Sigmoid colon (tissue), 3 donors: Measurements from ENCODE around the gene SOX10.

Experiments used
- POLR2A ChIP-seq, 2 donors: fragments of 450-650 bp; IDR thresholded peaks; one replicate each; pipeline ENCODE4 v1.6.1; 2016; ENCODE audit warnings: antibody characterized with exemption in 2 of 2, mild to moderate bottlenecking in 2 of 2, moderate library complexity in 2 of 2
- TF ChIP-seq, protein P1 (sequence below), 4 experiments: fragments of 450-650 bp in 3 of 4; fragments of 200-600 bp in 1 of 4; IDR thresholded peaks; one replicate each; pipeline ENCODE4 v1.5.1; 2016 to 2019; ENCODE audit warnings: antibody characterized with exemption in 4 of 4, mild to moderate bottlenecking in 3 of 4, moderate library complexity in 2 of 4

DNA sequence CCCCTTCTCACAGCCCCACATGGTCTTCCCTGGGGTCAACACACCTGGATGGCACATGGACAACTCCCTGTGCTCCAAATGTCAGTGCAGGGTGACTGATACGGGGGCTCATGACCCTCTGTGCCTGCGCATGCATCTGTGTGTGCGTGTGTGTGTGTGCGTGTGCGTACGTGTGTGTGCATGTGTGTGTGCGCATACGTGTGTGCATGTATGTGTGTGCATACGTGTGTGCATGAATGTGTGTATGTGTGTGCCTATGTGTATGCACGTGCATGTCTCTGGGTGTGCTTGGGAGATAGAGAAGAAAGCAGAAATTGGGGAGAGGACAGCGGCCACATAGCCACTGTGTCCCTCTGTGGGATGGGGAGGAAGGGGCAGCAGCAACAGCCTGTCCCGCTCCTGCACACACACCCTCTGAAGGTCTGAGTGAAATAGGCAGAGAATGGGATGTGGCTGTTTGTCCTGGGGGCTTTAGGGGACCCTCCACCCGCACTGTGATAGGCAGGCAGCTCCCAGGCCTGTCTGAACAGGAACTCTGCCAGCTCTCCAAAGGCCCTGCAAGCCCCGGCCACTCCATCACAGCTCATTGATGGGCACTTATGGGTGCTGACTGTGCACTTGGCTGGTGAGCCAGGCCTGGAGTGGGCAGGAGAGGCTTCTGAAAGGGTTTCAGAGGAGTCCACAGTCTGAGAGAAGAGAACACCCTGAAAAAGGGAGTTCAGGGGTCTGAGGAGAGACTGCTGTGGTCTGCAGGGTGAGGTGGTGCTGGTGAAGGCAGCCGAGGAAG lies 44.2 kb upstream of the SOX10 start:
- TF ChIP-seq, protein P1, sequence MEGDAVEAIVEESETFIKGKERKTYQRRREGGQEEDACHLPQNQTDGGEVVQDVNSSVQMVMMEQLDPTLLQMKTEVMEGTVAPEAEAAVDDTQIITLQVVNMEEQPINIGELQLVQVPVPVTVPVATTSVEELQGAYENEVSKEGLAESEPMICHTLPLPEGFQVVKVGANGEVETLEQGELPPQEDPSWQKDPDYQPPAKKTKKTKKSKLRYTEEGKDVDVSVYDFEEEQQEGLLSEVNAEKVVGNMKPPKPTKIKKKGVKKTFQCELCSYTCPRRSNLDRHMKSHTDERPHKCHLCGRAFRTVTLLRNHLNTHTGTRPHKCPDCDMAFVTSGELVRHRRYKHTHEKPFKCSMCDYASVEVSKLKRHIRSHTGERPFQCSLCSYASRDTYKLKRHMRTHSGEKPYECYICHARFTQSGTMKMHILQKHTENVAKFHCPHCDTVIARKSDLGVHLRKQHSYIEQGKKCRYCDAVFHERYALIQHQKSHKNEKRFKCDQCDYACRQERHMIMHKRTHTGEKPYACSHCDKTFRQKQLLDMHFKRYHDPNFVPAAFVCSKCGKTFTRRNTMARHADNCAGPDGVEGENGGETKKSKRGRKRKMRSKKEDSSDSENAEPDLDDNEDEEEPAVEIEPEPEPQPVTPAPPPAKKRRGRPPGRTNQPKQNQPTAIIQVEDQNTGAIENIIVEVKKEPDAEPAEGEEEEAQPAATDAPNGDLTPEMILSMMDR (IDR thresholded peaks at IDR 0.05): no peak
- TF ChIP-seq POLR2A (IDR thresholded peaks at IDR 0.05): no peak
